ENCODE results near the gene MUSK.
"Not testable (repeated sequence)": the region's sequence is repeated elsewhere in the genome, so short reads cannot be mapped to it uniquely, and the experiment has no call there.

Gene MUSK

GRCh38 chr9:110812886-110813285 lies 144.3 kb downstream of the MUSK start:
- H3K4me1 Mint-ChIP-seq (ENCODE audit: low read depth in 2 of 2): no peaks in the 10 kb centered on the region

GRCh38 chr9:110814159-110814558 lies 145.6 kb downstream of the MUSK start:
- H3K27ac Mint-ChIP-seq: no peak overlapping the region
- peaks cover 0 to 4% of the 10 kb centered on the region in 2 donors for H3K9me3 Mint-ChIP-seq
- no peak for ATAC-seq (replicated peaks)
- no peak for DNase-seq
- no peaks in the 10 kb centered on the region for H3K4me1 Mint-ChIP-seq (ENCODE audit: low read depth in 2 of 2)
- H3K27me3 Mint-ChIP-seq: no peaks in the 10 kb centered on the region
- no peak overlapping the region for H3K4me3 Mint-ChIP-seq
- H3K36me3 Mint-ChIP-seq (ENCODE audit: insufficient read depth): no peaks in the 10 kb centered on the region

More at GRCh38 chr9:110812886-110813285, 144.3 kb downstream of the MUSK start:
- Mint-ChIP-seq H3K36me3 (ENCODE audit: insufficient read depth) (no peaks in the 10 kb centered on the region), H3K9me3 (peaks cover 0 to 4% of the 10 kb centered on the region in 2 donors), H3K4me3 (no peak overlapping the region), H3K27me3 (no peaks in the 10 kb centered on the region), H3K27ac (no peak overlapping the region)
- no peak for ATAC-seq (replicated peaks)
- DNase-seq: no peak

- Mint-ChIP-seq H3K9me3 (peaks cover 0 to 2% of the 10 kb centered on the region in 2 donors), H3K27me3 (no peaks in the 10 kb centered on the region), H3K4me3 (no peak overlapping the region), H3K36me3 (ENCODE audit: insufficient read depth) (no peaks in the 10 kb centered on the region), H3K27ac (no peak overlapping the region), H3K4me1 (ENCODE audit: low read depth in 2 of 2) (no peaks in the 10 kb centered on the region)
- DNase-seq (no peak), ATAC-seq (replicated peaks) (no peak)
These were observed 146.8 kb downstream of the MUSK start for GRCh38 chr9:110815361-110815760.

GRCh38 chr9:110820381-110820780 lies 151.8 kb downstream of the MUSK start:
- Mint-ChIP-seq H3K27ac (no peak overlapping the region), H3K9me3 (peaks cover 9 to 16% of the 10 kb centered on the region in 2 donors), H3K27me3 (no peaks in the 10 kb centered on the region), H3K4me3 (no peak overlapping the region), H3K4me1 (ENCODE audit: low read depth in 2 of 2) (no peaks in the 10 kb centered on the region), H3K36me3 (ENCODE audit: insufficient read depth) (no peaks in the 10 kb centered on the region)
- DNase-seq (no peak), ATAC-seq (replicated peaks) (no peak)

GRCh38 chr9:110821064-110821463 lies 152.5 kb downstream of the MUSK start:
- no peak for DNase-seq
- Mint-ChIP-seq H3K4me1 (ENCODE audit: low read depth in 2 of 2) (no peaks in the 10 kb centered on the region), H3K9me3 (peaks cover 9 to 16% of the 10 kb centered on the region in 2 donors), H3K27me3 (no peaks in the 10 kb centered on the region), H3K36me3 (ENCODE audit: insufficient read depth) (no peaks in the 10 kb centered on the region), H3K27ac (no peak overlapping the region), H3K4me3 (no peak overlapping the region)
- no peak for ATAC-seq (replicated peaks)

- H3K4me1 Mint-ChIP-seq (ENCODE audit: low read depth in 2 of 2); H3K4me3 Mint-ChIP-seq: not testable (repeated sequence)
- peaks cover 12 to 16% of the 10 kb centered on the region in 2 donors for H3K9me3 Mint-ChIP-seq
These were observed 156.5 kb downstream of the MUSK start for GRCh38 chr9:110825129-110825528.

GRCh38 chr9:110825950-110826349 lies 157.4 kb downstream of the MUSK start:
- ATAC-seq (replicated peaks) (no peak), DNase-seq (no peak)
- Mint-ChIP-seq H3K4me3 (no peak overlapping the region), H3K27me3 (no peaks in the 10 kb centered on the region), H3K36me3 (ENCODE audit: insufficient read depth) (no peaks in the 10 kb centered on the region), H3K4me1 (ENCODE audit: low read depth in 2 of 2) (no peaks in the 10 kb centered on the region), H3K9me3 (peaks cover 13 to 20% of the 10 kb centered on the region in 2 donors), H3K27ac (no peak overlapping the region)

More at GRCh38 chr9:110825129-110825528, 156.5 kb downstream of the MUSK start:
- not testable (repeated sequence) for DNase-seq; H3K27me3 Mint-ChIP-seq; H3K36me3 Mint-ChIP-seq (ENCODE audit: insufficient read depth); H3K27ac Mint-ChIP-seq; ATAC-seq (replicated peaks)

- not testable (repeated sequence) for H3K27me3 Mint-ChIP-seq; H3K4me3 Mint-ChIP-seq; DNase-seq; H3K27ac Mint-ChIP-seq; ATAC-seq (replicated peaks); H3K36me3 Mint-ChIP-seq (ENCODE audit: insufficient read depth); H3K4me1 Mint-ChIP-seq (ENCODE audit: low read depth in 2 of 2)
- H3K9me3 Mint-ChIP-seq: peaks cover 12 to 15% of the 10 kb centered on the region in 2 donors
These were observed 157.8 kb downstream of the MUSK start for GRCh38 chr9:110826400-110826799.

- Mint-ChIP-seq H3K9me3 (peaks cover 8% of the 10 kb centered on the region in 2 donors), H3K36me3 (ENCODE audit: insufficient read depth) (no peaks in the 10 kb centered on the region), H3K4me1 (ENCODE audit: low read depth in 2 of 2) (no peaks in the 10 kb centered on the region), H3K4me3 (no peak overlapping the region), H3K27ac (no peak overlapping the region), H3K27me3 (no peaks in the 10 kb centered on the region)
- no peak for ATAC-seq (replicated peaks)
- DNase-seq: no peak
These were observed 159.7 kb downstream of the MUSK start for GRCh38 chr9:110828264-110828663.

- H3K9me3 Mint-ChIP-seq: peaks cover 6 to 8% of the 10 kb centered on the region in 2 donors
- no peak overlapping the region for H3K4me3 Mint-ChIP-seq
- no peaks in the 10 kb centered on the region for H3K36me3 Mint-ChIP-seq (ENCODE audit: insufficient read depth)
- DNase-seq: no peak
- ATAC-seq (replicated peaks): no peak
- no peaks in the 10 kb centered on the region for H3K27me3 Mint-ChIP-seq
- no peaks in the 10 kb centered on the region for H3K4me1 Mint-ChIP-seq (ENCODE audit: low read depth in 2 of 2)
- H3K27ac Mint-ChIP-seq: no peak overlapping the region
These were observed 161.9 kb downstream of the MUSK start for GRCh38 chr9:110830495-110830894.

- H3K4me3 Mint-ChIP-seq: no peak overlapping the region
- ATAC-seq (replicated peaks): no peak
- no peak for DNase-seq
- no peaks in the 10 kb centered on the region for H3K36me3 Mint-ChIP-seq (ENCODE audit: insufficient read depth)
- no peaks in the 10 kb centered on the region for H3K4me1 Mint-ChIP-seq (ENCODE audit: low read depth in 2 of 2)
- H3K9me3 Mint-ChIP-seq: peaks cover 11 to 21% of the 10 kb centered on the region in 2 donors
- no peak overlapping the region for H3K27ac Mint-ChIP-seq
- no peaks in the 10 kb centered on the region for H3K27me3 Mint-ChIP-seq
These were observed 164.3 kb downstream of the MUSK start for GRCh38 chr9:110832926-110833325.

GRCh38 chr9:110835404-110835803 lies 166.8 kb downstream of the MUSK start:
- no peak for DNase-seq

GRCh38 chr9:110835859-110836271 lies 167.3 kb downstream of the MUSK start:
- Mint-ChIP-seq H3K36me3 (ENCODE audit: insufficient read depth) (no peaks in the 10 kb centered on the region), H3K27me3 (no peaks in the 10 kb centered on the region), H3K4me1 (ENCODE audit: low read depth in 2 of 2) (no peaks in the 10 kb centered on the region), H3K9me3 (peaks cover 15% of the 10 kb centered on the region in 2 donors), H3K4me3 (no peak overlapping the region), H3K27ac (no peak overlapping the region)
- DNase-seq (no peak), ATAC-seq (replicated peaks) (no peak)

More at GRCh38 chr9:110835404-110835803, 166.8 kb downstream of the MUSK start:
- H3K27ac Mint-ChIP-seq: no peak overlapping the region
- H3K27me3 Mint-ChIP-seq: no peaks in the 10 kb centered on the region
- H3K36me3 Mint-ChIP-seq (ENCODE audit: insufficient read depth): no peaks in the 10 kb centered on the region
- H3K4me3 Mint-ChIP-seq: no peak overlapping the region
- H3K4me1 Mint-ChIP-seq (ENCODE audit: low read depth in 2 of 2): no peaks in the 10 kb centered on the region
- peaks cover 14 to 19% of the 10 kb centered on the region in 2 donors for H3K9me3 Mint-ChIP-seq
- ATAC-seq (replicated peaks): no peak

GRCh38 chr9:110837401-110838005 lies 168.9 kb downstream of the MUSK start:
- Mint-ChIP-seq H3K4me1 (ENCODE audit: low read depth in 2 of 2) (no peaks in the 10 kb centered on the region), H3K27ac (no peak overlapping the region), H3K27me3 (no peaks in the 10 kb centered on the region), H3K36me3 (ENCODE audit: insufficient read depth) (no peaks in the 10 kb centered on the region), H3K4me3 (no peak overlapping the region), H3K9me3 (peaks cover 14 to 15% of the 10 kb centered on the region in 2 donors)
- ATAC-seq (replicated peaks): no peak
- DNase-seq: no peak
